HG02610 (cell line): Measurements from ENCODE around the gene CXCL9.
"Not testable (repeated sequence)": the region's sequence is repeated elsewhere in the genome, so short reads cannot be mapped to it uniquely, and the experiment has no call there.

ENCODE experiments used
- ATAC-seq: cut with Tn5 transposase; IDR thresholded peaks from one replicate; pipeline ENCODE4 v1.9.1; 2021; ENCODE audit warnings: mild to moderate bottlenecking, moderate library complexity; ENCODE audit not compliant: unreplicated experiment

The CXCL9 gene

GRCh38 chr4:75962072-75962471 lies 45.2 kb downstream of the CXCL9 start:
- ATAC-seq: not testable (repeated sequence)

DNA sequence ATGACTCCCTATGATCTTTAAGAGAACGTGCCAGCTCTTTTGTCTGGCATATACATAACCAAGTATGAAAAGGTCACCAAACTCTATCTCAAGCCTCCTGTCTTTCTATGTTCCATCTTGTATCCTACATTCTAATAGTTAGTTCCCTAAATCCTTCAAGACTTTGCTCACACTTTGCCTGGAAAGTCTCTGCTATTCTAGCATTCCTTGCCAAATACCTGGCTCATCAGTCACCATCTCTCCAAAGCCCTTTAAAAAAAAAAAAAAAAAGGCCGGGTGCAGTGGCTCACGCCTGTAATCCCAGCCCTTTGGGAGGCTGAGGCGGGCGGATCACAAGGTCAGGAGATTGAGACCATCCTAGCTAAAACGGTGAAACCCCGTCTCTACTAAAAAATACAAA lies 48.8 kb downstream of the CXCL9 start:
- ATAC-seq: not testable (repeated sequence)

DNA sequence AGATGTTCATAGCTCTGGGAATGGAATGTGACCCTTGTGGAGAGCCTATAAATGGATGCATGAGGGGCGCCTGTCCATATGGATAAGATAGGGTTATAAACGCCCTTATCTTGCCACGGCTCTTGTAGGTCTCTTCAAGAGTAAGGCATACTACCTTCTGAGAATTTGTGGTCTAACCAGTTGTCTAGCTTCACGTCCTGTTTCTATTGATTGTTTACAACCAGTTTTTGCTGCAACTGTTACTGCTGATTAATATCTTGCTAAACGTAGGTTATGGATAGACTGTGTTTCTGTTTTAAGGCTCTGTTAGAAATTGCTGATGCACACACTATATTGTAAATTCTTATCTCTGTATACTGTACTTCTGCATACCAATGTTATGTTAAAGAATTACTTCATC lies 52.5 kb downstream of the CXCL9 start:
- ATAC-seq: not testable (repeated sequence)

DNA sequence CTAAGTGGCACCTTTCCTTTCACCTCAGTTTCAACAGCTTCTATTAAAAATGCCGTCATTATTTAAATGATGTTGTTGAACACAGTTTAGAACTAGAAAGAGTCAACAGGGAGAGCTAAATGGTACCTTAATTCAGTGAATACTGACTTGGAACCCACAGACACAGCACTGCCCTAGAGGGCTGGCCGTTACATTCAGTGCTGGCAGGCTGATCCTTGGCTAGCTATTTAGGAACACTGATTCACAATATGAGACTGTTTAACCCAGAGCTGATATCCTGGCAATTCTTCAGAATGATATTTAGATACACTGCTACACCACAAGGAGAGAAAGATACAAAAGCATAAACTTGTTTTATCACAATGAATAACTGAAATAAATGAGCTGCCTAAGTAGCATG lies 53.8 kb downstream of the CXCL9 start:
- ATAC-seq: no peak
